HG03575 (cell line): ENCODE data around the gene LCN6.
"Not testable (repeated sequence)": the region's sequence is repeated elsewhere in the genome, so short reads cannot be mapped to it uniquely, and the experiment has no call there.

ENCODE experiments used
- ATAC-seq: cut with Tn5 transposase; IDR thresholded peaks from one replicate; pipeline ENCODE4 v1.9.1; 2021; ENCODE audit not compliant: unreplicated experiment, insufficient number of reproducible peaks, low FRiP score; ENCODE audit errors: extremely low read depth

LCN6 gene

GRCh38 chr9:136718345-136719194 is 29.8 kb downstream of the LCN6 start:
- ATAC-seq: no peak

- no peak for ATAC-seq
Measured at GRCh38 chr9:136717399-136717798, 30.9 kb downstream of the LCN6 start.

GRCh38 chr9:136714893-136715274 is 33.4 kb downstream of the LCN6 start:
- ATAC-seq: no peak

- no peak for ATAC-seq
Measured at GRCh38 chr9:136714096-136714892, 34.0 kb downstream of the LCN6 start.

GRCh38 chr9:136713550-136713949 is 34.8 kb downstream of the LCN6 start:
- no peak for ATAC-seq

- no peak for ATAC-seq
Measured at GRCh38 chr9:136712690-136713544, 35.4 kb downstream of the LCN6 start.

GRCh38 chr9:136711751-136712689 is 36.3 kb downstream of the LCN6 start, which contains the start of gene DIPK1B:
Gene DIPK1B (plus strand): TSS chr9:136712572. CDS start chr9:136712666, 94 bp downstream.
- no peak for ATAC-seq

- ATAC-seq: not testable (repeated sequence)
Measured at GRCh38 chr9:136711219-136711648, 37.1 kb downstream of the LCN6 start.

GRCh38 chr9:136710543-136710942 is 37.8 kb downstream of the LCN6 start:
- ATAC-seq: no peak

- ATAC-seq: no peak
Measured at GRCh38 chr9:136709454-136710109, 38.7 kb downstream of the LCN6 start.

GRCh38 chr9:136707849-136708517 is 40.3 kb downstream of the LCN6 start:
- no peak for ATAC-seq

- no peak for ATAC-seq
Measured at GRCh38 chr9:136707011-136707410, 41.3 kb downstream of the LCN6 start.

GRCh38 chr9:136705564-136705963 is 42.8 kb downstream of the LCN6 start:
- ATAC-seq: no peak

- not testable (repeated sequence) for ATAC-seq
Measured at GRCh38 chr9:136704741-136705140, 43.6 kb downstream of the LCN6 start.

GRCh38 chr9:136703276-136703860 is 45.0 kb downstream of the LCN6 start:
- ATAC-seq: no peak

GRCh38 chr9:136701668-136702053 is 46.7 kb downstream of the LCN6 start:
- no peak for ATAC-seq
